Tibial artery (tissue), 4 donors: ENCODE data around the gene AXL.
"Not testable (repeated sequence)": the region's sequence is repeated elsewhere in the genome, so short reads cannot be mapped to it uniquely, and the experiment has no call there.

Experiments used
- DNase-seq, 2 donors: peaks; one replicate each; pipeline ENCODE4 v3.0.0-alpha.2; 2019
- H3K27ac ChIP-seq, 2 donors: fragments of 200-600 bp; sonication (generic) in 1 of 2; 1 replicate in 1 of 2; 2 replicates in 1 of 2; pipeline ENCODE4 v1.5.1; 2018 to 2019; ENCODE audit warnings: mild to moderate bottlenecking in 1 of 2
- H3K27me3 ChIP-seq, 2 donors: fragments of 200-600 bp; sonication (generic) in 1 of 2; one replicate each; pipeline versions ENCODE4 v1.5.1 to v1.6.0; 2016 to 2019
- H3K36me3 ChIP-seq, 3 donors: fragments of 200-600 bp; sonication (generic) in 2 of 3; one replicate each; pipeline ENCODE4 v1.5.1; 2016 to 2019; ENCODE audit warnings: mild to moderate bottlenecking in 2 of 3
- H3K4me1 ChIP-seq, 4 donors: fragments of 200-600 bp; sonication (generic) in 2 of 4; 1 replicate in 3 of 4; 2 replicates in 1 of 4; pipeline ENCODE4 v1.5.1; 2016 to 2019
- H3K4me3 ChIP-seq, 2 donors: fragments of 200-600 bp; sonication (generic) in 1 of 2; 1 replicate in 1 of 2; 2 replicates in 1 of 2; pipeline ENCODE4 v1.5.1; 2018 to 2019; ENCODE audit warnings: mild to moderate bottlenecking in 2 of 2
- H3K9me3 ChIP-seq, 3 donors: fragments of 200-600 bp; sonication (generic) in 1 of 3; one replicate each; pipeline ENCODE4 v1.5.1; 2016 to 2019
- CTCF ChIP-seq, 2 experiments: fragments of 200-600 bp in 1 of 2; fragments of 450-650 bp in 1 of 2; IDR thresholded peaks; one replicate each; pipeline ENCODE4 v1.5.1; 2017 to 2019; ENCODE audit warnings: antibody characterized with exemption in 2 of 2, mild to moderate bottlenecking in 1 of 2, moderate library complexity in 1 of 2
- intact Hi-C: fragments of 100-400 bp; cut with DNase I; formaldehyde crosslinking; loops from one replicate; pipeline ENCODE4 v1.15.0; 2023; ENCODE audit warnings: low total_unique reads

Gene AXL

GRCh38 chr19:41218615-41219507, at the start of gene AXL:
AXL (plus strand) TSS chr19:41219223; CDS start chr19:41219393, 170 bp downstream.
- no peak for TF ChIP-seq CTCF (IDR thresholded peaks at IDR 0.05)
- Histone ChIP-seq H3K4me1 (peaks cover 0 to 59% (median 38%) of the 10 kb centered on the region in 4 donors), H3K4me3 (peak within 1 kb of the TSS; percentile 88 to 93), H3K27ac (peak within 1 kb of the TSS; percentile 97 to 99), H3K9me3 (no peaks in the 10 kb centered on the region), H3K27me3 (no peaks in the 10 kb centered on the region), H3K36me3 (peaks cover 9 to 20% (median 16%) of the 10 kb centered on the region in 3 donors)
- DNase-seq, result peak; percentile 93 to 97
- intact Hi-C loops, result no loop called here

- no peak for TF ChIP-seq CTCF (IDR thresholded peaks at IDR 0.05)
Measured at GRCh38 chr19:41172297-41173164, 46.5 kb upstream of the AXL start.

GRCh38 chr19:41174297-41174928, 44.6 kb upstream of the AXL start:
- no peak for TF ChIP-seq CTCF (IDR thresholded peaks at IDR 0.05)
- H3K36me3 ChIP-seq, result no peaks in the 10 kb centered on the region
- H3K9me3 ChIP-seq, result no peaks in the 10 kb centered on the region
- H3K27ac ChIP-seq, result no peak overlapping the region
- intact Hi-C loops, result no loop called here
- peaks cover 0 to 11% (median 4%) of the 10 kb centered on the region in 4 donors for H3K4me1 ChIP-seq
- no peaks in the 10 kb centered on the region for H3K27me3 ChIP-seq
- DNase-seq, result no peak
- no peak overlapping the region for H3K4me3 ChIP-seq

More at GRCh38 chr19:41172297-41173164, 46.5 kb upstream of the AXL start:
- DNase-seq, result no peak
- H3K27me3 ChIP-seq, result peaks cover 0 to 3% of the 10 kb centered on the region in 2 donors
- no peak overlapping the region for H3K27ac ChIP-seq
- no peak overlapping the region for H3K4me3 ChIP-seq
- intact Hi-C loops, result no loop called here
- H3K9me3 ChIP-seq, result no peaks in the 10 kb centered on the region
- peaks cover 0 to 11% (median 4%) of the 10 kb centered on the region in 4 donors for H3K4me1 ChIP-seq
- H3K36me3 ChIP-seq, result no peaks in the 10 kb centered on the region

GRCh38 chr19:41175801-41176777, 42.9 kb upstream of the AXL start:
- no peaks in the 10 kb centered on the region for H3K36me3 ChIP-seq
- H3K9me3 ChIP-seq, result no peaks in the 10 kb centered on the region
- H3K4me1 ChIP-seq, result peaks cover 0 to 11% (median 4%) of the 10 kb centered on the region in 4 donors
- intact Hi-C loops, result no loop called here
- H3K27me3 ChIP-seq, result no peaks in the 10 kb centered on the region
- H3K27ac ChIP-seq, result no peak overlapping the region
- TF ChIP-seq CTCF (IDR thresholded peaks at IDR 0.05), result no peak
- DNase-seq, result peak; percentile 62 to 76
- H3K4me3 ChIP-seq, result no peak overlapping the region

GRCh38 chr19:41180173-41180572, 38.9 kb upstream of the AXL start:
- peaks cover 0 to 11% (median 4%) of the 10 kb centered on the region in 4 donors for H3K4me1 ChIP-seq
- DNase-seq, H3K9me3 ChIP-seq, intact Hi-C loops, H3K27me3 ChIP-seq, H3K36me3 ChIP-seq, H3K27ac ChIP-seq, H3K4me3 ChIP-seq: not testable (repeated sequence)
